GM12801 (cell line): ENCODE measurements around the gene ANKAR.

Source experiments
- CTCF ChIP-seq: IDR thresholded peaks from one replicate; pipeline ENCODE4 v1.5.1; 2011; ENCODE audit warnings: control low read depth; ENCODE audit not compliant: insufficient read length; ENCODE audit errors: extremely low read depth

The ANKAR gene

DNA sequence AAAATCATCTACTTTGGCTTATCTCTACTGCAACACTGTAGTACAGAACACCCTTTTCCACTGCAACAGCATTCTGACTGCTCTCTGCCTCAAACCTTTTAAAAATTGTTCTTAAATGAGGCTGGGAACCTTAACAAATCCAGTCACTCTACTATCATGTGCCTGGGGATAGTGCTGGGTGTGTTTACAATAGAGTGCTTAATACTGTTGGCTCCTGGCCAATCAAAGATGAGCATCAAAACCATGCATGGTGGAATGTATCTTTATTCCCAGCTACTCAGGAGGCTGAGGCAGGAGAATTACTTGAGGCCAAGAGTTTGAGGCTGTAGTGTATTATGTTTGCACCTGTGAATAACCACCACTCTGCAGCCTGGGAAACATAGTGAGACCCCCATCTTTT, 7.4 kb downstream of the ANKAR start:
- TF ChIP-seq CTCF: no peak

- TF ChIP-seq CTCF: no peak
Measured at GRCh38 chr2:189683348-189683747, 8.9 kb downstream of the ANKAR start.

DNA sequence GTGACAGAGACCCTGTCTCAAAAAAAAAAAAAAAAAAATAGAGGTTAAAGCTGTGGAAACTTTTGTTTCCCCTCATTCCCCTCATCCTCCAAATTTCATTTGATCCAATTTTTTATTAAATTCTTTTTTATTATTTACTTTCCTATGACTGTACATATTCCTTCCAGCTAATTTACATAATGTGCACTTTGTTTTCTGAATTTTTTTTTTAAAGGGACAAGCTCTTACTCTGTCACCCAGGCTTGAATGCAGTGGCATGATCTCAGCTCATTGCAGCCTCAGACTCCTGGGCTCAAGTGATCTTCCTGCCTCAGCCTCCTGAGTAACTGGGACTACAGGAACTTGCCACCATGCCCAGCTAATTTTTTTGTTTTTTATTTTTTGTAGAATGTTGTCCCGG, 10.3 kb downstream of the ANKAR start:
- TF ChIP-seq CTCF: no peak

GRCh38 chr2:189685540-189686229, 11.2 kb downstream of the ANKAR start:
- TF ChIP-seq CTCF: no peak

- no peak for TF ChIP-seq CTCF
Measured at GRCh38 chr2:189696223-189696622, 21.8 kb downstream of the ANKAR start.

- no peak for TF ChIP-seq CTCF
Measured at GRCh38 chr2:189698020-189698887, 23.8 kb downstream of the ANKAR start.

DNA sequence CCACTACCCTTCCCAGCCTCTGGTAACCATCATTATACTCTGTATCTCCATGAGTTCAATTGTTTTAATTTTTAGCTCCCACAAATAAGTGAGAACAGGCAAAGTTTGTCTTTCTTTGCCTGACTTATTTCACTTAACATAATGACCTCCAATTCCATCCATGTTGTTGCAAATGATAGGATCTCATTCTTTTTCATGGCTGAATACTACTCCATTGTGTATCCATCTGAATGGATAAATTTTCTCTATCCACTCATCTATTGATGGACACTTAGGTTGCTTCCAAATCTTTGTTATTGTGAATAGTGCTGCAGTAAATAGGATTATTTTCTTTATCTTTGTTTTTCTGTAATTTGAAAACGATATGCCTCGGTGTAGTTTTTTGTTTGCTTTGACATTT, 26.2 kb downstream of the ANKAR start:
- no peak for TF ChIP-seq CTCF
